K562 (cell line): Measurements from ENCODE around the gene VTI1B. TPM values are rescaled to one million over a fixed set of nuclear protein-coding genes. Genes with fewer than 3 reads are reported as not detected.

Source experiments
- ARID2 ChIP-seq: fragments of 450-650 bp; IDR thresholded peaks from 2 replicates; pipeline ENCODE4 v1.6.1; 2017; ENCODE audit warnings: antibody characterized with exemption, mild to moderate bottlenecking
- CHCHD3 ChIP-seq: fragments of 250-450 bp; sonication (Bioruptor Pico); IDR thresholded peaks from 2 replicates; pipeline ENCODE4 v2.1.2; 2022; ENCODE audit warnings: mild to moderate bottlenecking
- CXXC5 ChIP-seq: fragments of 250-450 bp; sonication (Bioruptor Pico); IDR thresholded peaks from 2 replicates; pipeline ENCODE4 v1.8.0; 2022; ENCODE audit warnings: inconsistent platforms, mild to moderate bottlenecking, moderate library complexity
- E2F4 ChIP-seq: sonication (generic); formaldehyde crosslinking; IDR thresholded peaks from 2 replicates; pipeline ENCODE4 v1.8.0; 2022; ENCODE audit warnings: mild to moderate bottlenecking, low read depth, missing genetic modification reagents
- ESRRA ChIP-seq: fragments of 450-650 bp; IDR thresholded peaks from 2 replicates; pipeline ENCODE4 v1.6.1; 2014; ENCODE audit warnings: low read depth, mild to moderate bottlenecking, moderate library complexity, borderline replicate concordance
- ETV6 ChIP-seq, 3 experiments: fragments of 150-350 bp in 1 of 3; sonication (generic) in 1 of 3; formaldehyde crosslinking in 1 of 3; IDR thresholded peaks; 2 replicates each; pipeline versions ENCODE4 v1.6.1 to v1.8.0; 2014 to 2022; ENCODE audit warnings: borderline replicate concordance in 2 of 3, low read depth in 2 of 3, antibody characterized with exemption in 1 of 3, low read length in 1 of 3, mild to moderate bottlenecking in 1 of 3, missing genetic modification reagents in 1 of 3
- FIP1L1 ChIP-seq: fragments of 200-400 bp; formaldehyde crosslinking; IDR thresholded peaks from 2 replicates; pipeline ENCODE4 v1.6.1; 2018; ENCODE audit warnings: mild to moderate bottlenecking, low read depth, low read length; ENCODE audit not compliant: poor library complexity, severe bottlenecking
- HIVEP1 ChIP-seq: fragments of 250-450 bp; sonication (Bioruptor Pico); IDR thresholded peaks from 2 replicates; pipeline ENCODE4 v1.4.0; 2020; ENCODE audit warnings: mild to moderate bottlenecking
- KAT7 ChIP-seq: sonication (generic); formaldehyde crosslinking; IDR thresholded peaks from 2 replicates; pipeline ENCODE4 v1.8.0; 2022; ENCODE audit warnings: missing genetic modification reagents, mild to moderate bottlenecking, borderline replicate concordance
- NKRF ChIP-seq: fragments of 450-650 bp; IDR thresholded peaks from 2 replicates; pipeline ENCODE4 v1.6.1; 2016; ENCODE audit warnings: borderline replicate concordance
- NONO ChIP-seq, 2 experiments: fragments of 200-400 bp in 1 of 2; fragments of 450-650 bp in 1 of 2; formaldehyde crosslinking in 1 of 2; IDR thresholded peaks; 2 replicates each; pipeline ENCODE4 v1.6.1; 2017; ENCODE audit warnings: low read depth in 2 of 2, mild to moderate bottlenecking in 2 of 2, moderate library complexity in 2 of 2, low read length in 1 of 2
- NR2C1 ChIP-seq, 2 experiments: fragments of 450-650 bp; IDR thresholded peaks; 2 replicates each; pipeline ENCODE4 v1.6.1; 2017; ENCODE audit warnings: mild to moderate bottlenecking in 2 of 2, antibody characterized with exemption in 1 of 2, inconsistent platforms in 1 of 2, missing compliant biosample characterization in 1 of 2, missing genetic modification characterization in 1 of 2
- OTX1 ChIP-seq: fragments of 450-650 bp; formaldehyde crosslinking; IDR thresholded peaks from 2 replicates; pipeline ENCODE4 v1.4.0; 2022; ENCODE audit warnings: mild to moderate bottlenecking
- RBM22 ChIP-seq: fragments of 200-400 bp; formaldehyde crosslinking; IDR thresholded peaks from 2 replicates; pipeline ENCODE4 v1.6.1; 2018; ENCODE audit warnings: low read length, low read depth; ENCODE audit not compliant: poor library complexity, severe bottlenecking
- RBM39 ChIP-seq: fragments of 200-400 bp; formaldehyde crosslinking; optimal IDR thresholded peaks from 2 replicates; pipeline ENCODE3; 2018; ENCODE audit warnings: low read depth, low read length
- RHOXF2B ChIP-seq: fragments of 250-450 bp; sonication (Bioruptor Pico); conservative IDR thresholded peaks from 2 replicates; pipeline ENCODE4 v1.5.1; 2021
- TAF9B ChIP-seq: fragments of 450-650 bp; IDR thresholded peaks from 2 replicates; pipeline ENCODE4 v1.6.1; 2018; ENCODE audit warnings: mild to moderate bottlenecking; ENCODE audit not compliant: partially characterized antibody
- TCF7 ChIP-seq: sonication (generic); IDR thresholded peaks from 2 replicates; pipeline ENCODE4 v1.6.1; 2016; ENCODE audit warnings: antibody characterized with exemption, borderline replicate concordance
- ZNF445 ChIP-seq: fragments of 250-450 bp; sonication (Bioruptor Pico); IDR thresholded peaks from 2 replicates; pipeline ENCODE4 v1.4.0; 2020; ENCODE audit warnings: low read depth, mild to moderate bottlenecking, moderate library complexity
- ZNF592 ChIP-seq: fragments of 450-650 bp; IDR thresholded peaks from 2 replicates; pipeline ENCODE4 v1.6.1; 2017; ENCODE audit warnings: antibody characterized with exemption, mild to moderate bottlenecking
- polyA plus RNA-seq, 8 experiments: library from polyadenylated mRNA; depleted of rRNA in 4 of 8; stranded (reverse) in 5 of 8; unstranded in 3 of 8; fragments of >200 nt; fragmentation: Nextera tagmentation in 2 of 8; fragmentation: Illumina TruSeq in 1 of 8; extraction: Ambion mirVana in 2 of 8; extraction: Trizol in 1 of 8; gene quantifications; 2 replicates each; pipeline versions ENCODE4 v1.2.1 to v1.2.3, GENCODE V29; 2011 to 2014; ENCODE audit warnings: inconsistent platforms in 1 of 8, missing spikeins in 1 of 8
- total RNA-seq, 7 experiments: library from RNA; depleted of rRNA in 6 of 7; stranded (reverse); fragments of >200 nt in 6 of 7; fragmentation: Illumina TruSeq in 2 of 7; extraction: Trizol in 2 of 7; gene quantifications; 2 replicates each; pipeline versions ENCODE4 v1.2.1 to v1.2.3, GENCODE V29; 2011 to 2021; ENCODE audit warnings: low replicate concordance in 1 of 7

VTI1B gene
- total and polyA plus RNA-seq, 9 of the 15 experiments (the other 6 are each of a cell fraction or from before 2014, with no cell fraction given) = 7.8 to 69.8 (median 50.1) TPM

- TF ChIP-seq ESRRA (no peak), TCF7 (no peak), NKRF (peak; percentile 15; the same call in 1 of the 2 replicates), CXXC5 (CRISPR knock-in tag) (peak; percentile 90), NR2C1 (IDR thresholded peaks at IDR 0.05) (no peak), NR2C1 (tag; IDR thresholded peaks at IDR 0.05) (no peak), CHCHD3 (CRISPR knock-in tag) (no peak), E2F4 (CRISPR knock-in tag) (no peak; the same call in 1 of the 2 replicates), RBM39 (no peak), ETV6 (IDR thresholded peaks at IDR 0.05; ENCODE audit: borderline replicate concordance in 1 of 2, low read depth in 2 of 2, low read length in 1 of 2) (no peak), ETV6 (CRISPR knock-in tag; IDR thresholded peaks at IDR 0.05; ENCODE audit: borderline replicate concordance) (no peak), RBM22 (no peak), ARID2 (no peak), RHOXF2B (no peak), HIVEP1 (no peak), KAT7 (no peak), FIP1L1 (no peak), ZNF445 (CRISPR knock-in tag) (no peak), NONO (IDR thresholded peaks at IDR 0.05; ENCODE audit: low read depth in 2 of 2, low read length in 1 of 2) (no peak), ZNF592 (0 out of 2 replicates have a peak, but pooled peaks have one; percentile 36), OTX1 (CRISPR knock-in tag) (no peak), TAF9B (peak; percentile 87)
Observed at GRCh38 chr14:67619446-67620216, 54.8 kb downstream of the VTI1B start, which contains the start of gene ARG2 (continued).
